Adipose tissue (tissue), 3 donors: ENCODE measurements around the gene IMPDH2. TPM values are rescaled to one million over a fixed set of nuclear protein-coding genes. Genes with fewer than 3 reads are reported as not detected.

Source experiments
- H3K27ac ChIP-seq: one replicate; pipeline ENCODE4 v1.5.1; 2013; ENCODE audit warnings: low read depth, low read length
- WGBS, 3 donors: extraction: QIAGEN DNeasy Blood & Tissue Kit; methylation state at CpG; one replicate each; pipeline ENCODE4 v1.1.7; 2013; 5-methylcytosine and 5-hydroxymethylcytosine counted together
- polyA plus RNA-seq, 3 donors: library from polyadenylated mRNA; stranded (reverse); fragments of 200-250 nt; gene quantifications; one replicate each; pipeline ENCODE4 v1.2.3, GENCODE V29; 2013
- donor health status: healthy with polysubstance abuse.
- donor health status: Bipolar disorder and iron deficiency.
- donor health status: healthy.

The IMPDH2 gene
- polyA plus RNA-seq, 3 donors = 124 to 247 (median 150) TPM

GRCh38 chr3:48990636-48991469 lies 38.3 kb downstream of the IMPDH2 start:
- WGBS, 3 donors = 3 to 8% (median 6%) methylated on average over 40 of the region's 40 CpGs
- H3K27ac ChIP-seq = no peak overlapping the region

- WGBS, 3 donors = 0 to 1% (median 1%) methylated on average over 69 to 91 of the region's 91 CpGs
- peak within 1 kb of the TSS; percentile 5 for H3K27ac ChIP-seq
These were observed 39.2 kb downstream of the IMPDH2 start, which contains the start of gene P4HTM for GRCh38 chr3:48989796-48990635. Gene P4HTM (plus strand): TSS chr3:48990241. CDS start chr3:48990257, 16 bp downstream.

DNA sequence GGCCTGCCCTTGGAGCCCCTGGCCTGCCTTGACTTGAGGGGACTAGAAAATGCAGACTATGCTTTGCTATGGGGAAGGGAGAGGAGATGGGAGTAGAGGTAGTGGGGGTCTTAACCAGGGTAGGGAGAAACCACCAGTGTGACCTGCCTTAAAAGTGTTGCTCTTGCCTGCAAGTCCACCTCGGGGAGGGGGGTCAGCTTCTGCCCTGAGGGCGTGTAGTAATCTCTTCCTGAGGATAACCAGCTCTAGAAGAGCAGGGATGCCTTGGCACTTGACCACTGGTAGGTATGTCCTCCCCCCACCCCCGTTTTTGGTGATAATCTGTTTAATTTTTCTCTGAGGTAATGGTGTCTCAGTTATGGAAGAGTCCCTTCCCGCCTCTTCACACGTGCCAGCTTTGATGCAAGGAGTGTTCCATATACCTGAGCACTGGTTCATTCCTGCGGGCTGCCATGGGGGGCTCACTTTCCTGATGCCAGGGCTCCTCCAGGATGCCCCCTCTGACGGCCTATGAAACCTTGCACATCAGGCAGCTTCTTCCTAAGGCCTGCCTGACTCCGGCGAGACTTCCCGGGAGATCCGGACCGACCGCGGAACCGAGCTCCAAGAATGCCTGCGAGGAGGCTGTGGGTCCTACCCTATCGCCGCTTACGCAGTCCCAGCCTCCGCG lies 39.9 kb downstream of the IMPDH2 start:
- H3K27ac ChIP-seq = peak overlapping the region; percentile 5
- WGBS, 3 donors = 3 to 6% (median 4%) methylated on average over 21 of the region's 21 CpGs

DNA sequence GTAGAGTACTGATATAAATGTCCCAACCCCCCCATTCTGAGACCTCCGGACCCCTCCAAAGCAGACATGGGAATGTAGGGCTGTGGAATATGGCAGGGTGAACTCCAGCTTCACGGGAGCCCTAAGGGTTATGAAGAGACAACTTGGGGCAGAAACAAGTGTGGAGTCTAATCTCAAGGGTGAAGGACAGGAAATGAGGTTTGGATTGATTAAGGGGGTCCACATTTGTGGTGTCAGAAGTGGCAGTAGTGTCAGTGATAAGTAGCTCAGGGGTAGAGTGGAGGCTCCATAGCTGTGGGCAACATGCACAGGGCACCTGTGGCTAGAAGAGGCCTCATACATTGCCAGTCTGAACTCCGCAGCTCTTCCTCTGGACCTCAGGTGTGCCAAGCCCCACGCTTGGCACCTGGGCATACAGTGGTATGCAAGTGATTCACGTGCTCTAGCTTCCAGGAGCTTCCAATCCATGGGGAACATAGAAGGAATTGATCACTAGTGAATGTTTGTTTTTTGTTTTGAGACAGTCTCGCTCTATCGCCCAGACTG lies 43.3 kb downstream of the IMPDH2 start:
- WGBS, 3 donors = 83 to 95% (median 92%) methylated on average over 7 of the region's 7 CpGs
- no peak overlapping the region for H3K27ac ChIP-seq

- H3K27ac ChIP-seq = no peak overlapping the region
These were observed 44.5 kb downstream of the IMPDH2 start for GRCh38 chr3:48984663-48985062.

DNA sequence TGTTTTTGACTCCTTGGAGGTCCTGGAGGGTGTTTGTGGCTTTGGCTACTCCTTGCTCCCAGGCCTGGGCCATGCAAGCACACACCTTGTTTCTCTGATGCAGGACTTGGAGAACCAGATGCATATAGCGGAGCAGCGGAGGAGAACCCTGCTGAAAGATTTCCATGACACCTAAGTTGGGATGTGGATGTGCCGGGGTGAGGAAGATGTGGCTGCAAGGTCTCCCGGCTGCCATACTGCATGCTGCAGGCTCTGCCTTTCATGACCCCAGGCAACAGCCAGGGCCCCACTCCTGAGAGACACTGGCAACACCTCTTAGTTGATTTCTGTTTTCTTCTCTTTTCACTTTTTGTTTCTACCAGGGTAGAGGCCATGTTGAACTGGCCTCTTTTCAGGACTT lies 46.1 kb downstream of the IMPDH2 start:
- 93 to 98% (median 97%) methylated on average over 4 of the region's 4 CpGs for WGBS, 3 donors
- no peak overlapping the region for H3K27ac ChIP-seq

- 83 to 90% (median 84%) methylated on average over 5 of the region's 5 CpGs for WGBS, 3 donors
- no peak overlapping the region for H3K27ac ChIP-seq
These were observed 46.5 kb downstream of the IMPDH2 start for GRCh38 chr3:48982686-48983085.

DNA sequence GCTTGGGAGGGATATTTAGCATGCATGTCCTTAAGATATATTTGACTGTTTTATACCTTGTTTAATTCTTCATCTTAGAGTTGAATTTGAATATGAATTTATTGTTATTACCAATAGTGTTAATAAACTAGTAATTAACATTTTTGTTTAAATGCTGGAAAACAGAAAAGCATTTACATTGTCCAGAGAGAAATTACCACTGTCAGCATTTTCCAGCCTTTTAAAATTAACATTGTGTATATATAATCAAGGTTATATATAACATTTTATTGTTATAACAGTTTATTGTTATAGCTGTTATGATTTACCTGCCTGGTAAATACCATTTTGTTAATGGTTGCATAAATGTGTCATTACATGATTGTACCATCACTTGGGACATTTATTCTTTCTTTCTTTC lies 47.2 kb downstream of the IMPDH2 start:
- H3K27ac ChIP-seq = no peak overlapping the region

- 91 to 97% (median 93%) methylated on average over 4 of the region's 4 CpGs for WGBS, 3 donors
- H3K27ac ChIP-seq = no peak overlapping the region
These were observed 48.9 kb downstream of the IMPDH2 start for GRCh38 chr3:48980295-48980694.

- H3K27ac ChIP-seq = no peak overlapping the region
- 94 to 96% (median 95%) methylated on average over 3 of the region's 3 CpGs for WGBS, 3 donors
These were observed 49.7 kb downstream of the IMPDH2 start for GRCh38 chr3:48979451-48979850.

Other genes with a start within 250 kb of the IMPDH2 start
- gene PRKAR2A, start 181.5 kb downstream of the IMPDH2 start, polyA plus RNA-seq = 10 to 100 TPM in 2 of 3 donors, 1 to 10 TPM in 1; 7.3 to 16.8 (median 11.2) TPM
- gene SLC25A20, start 130.5 kb downstream of the IMPDH2 start, polyA plus RNA-seq = 10 to 100 TPM; 18.9 to 31.6 (median 22.9) TPM
- gene ARIH2, start 110.6 kb downstream of the IMPDH2 start, polyA plus RNA-seq = 10 to 100 TPM; 24.7 to 49.6 (median 48.2) TPM
- gene P4HTM, start 39.2 kb downstream of the IMPDH2 start, polyA plus RNA-seq = 10 to 100 TPM; 11.7 to 41.1 (median 20.2) TPM
- gene WDR6, start 22.0 kb downstream of the IMPDH2 start, polyA plus RNA-seq = 10 to 100 TPM; 59.2 to 90.6 (median 69.6) TPM
- 10 to 100 TPM; 25.5 to 46.4 (median 25.9) TPM for gene DALRD3, start 10.8 kb downstream of the IMPDH2 start, polyA plus RNA-seq
- 100 to 1,000 TPM in 2 of 3 donors, 10 to 100 TPM in 1; 38.6 to 163 (median 120) TPM for gene NDUFAF3, start 7.3 kb downstream of the IMPDH2 start, polyA plus RNA-seq
- gene QRICH1, start 64.7 kb upstream of the IMPDH2 start, polyA plus RNA-seq = 10 to 100 TPM; 20.3 to 42.2 (median 22.0) TPM
- 100 to 1,000 TPM; 169 to 228 (median 189) TPM for gene QARS1, start 75.4 kb upstream of the IMPDH2 start, polyA plus RNA-seq
- 10 to 100 TPM; 17.6 to 29.8 (median 19.3) TPM for gene USP19, start 91.4 kb upstream of the IMPDH2 start, polyA plus RNA-seq
- 100 to 1,000 TPM in 2 of 3 donors, 10 to 100 TPM in 1; 90.5 to 300 (median 195) TPM for gene LAMB2, start 103.7 kb upstream of the IMPDH2 start, polyA plus RNA-seq
- gene CCDC71, start 136.9 kb upstream of the IMPDH2 start, polyA plus RNA-seq = 10 to 100 TPM in 1 of 3 donors, 1 to 10 TPM in 2; 8.0 to 18.7 (median 9.1) TPM
- gene KLHDC8B, start 142.2 kb upstream of the IMPDH2 start, polyA plus RNA-seq = 10 to 100 TPM; 32.3 to 73.4 (median 43.5) TPM
- gene C3orf62, start 247.8 kb upstream of the IMPDH2 start, polyA plus RNA-seq = 1 to 10 TPM; 1.9 to 4.2 (median 3.9) TPM